HCT116 (cell line): Measurements from ENCODE around the gene REEP6. TPM values are rescaled to one million over a fixed set of nuclear protein-coding genes. Genes with fewer than 3 reads are reported as not detected.

Experiments
- ATAC-seq: fragments of 200-7000 bp; cut with Tn5 transposase; 2 replicates; pipeline ENCODE4 v1.9.1; 2020; ENCODE audit warnings: mild to moderate bottlenecking, moderate library complexity
- BruUV-seq: library from RNA; stranded (reverse); fragments of 400-500 nt; replicated peaks from 2 replicates; lab custom pipeline; 2021; lab: Mats Ljungman, UMichigan
- CTCF ChIA-PET: fragments of 300-600 bp; sonication (Branson Sonifier 250); formaldehyde crosslinking; loops from one replicate; lab custom pipeline; 2021; ENCODE audit warnings: antibody characterized with exemption; lab: Charles Lee
- POLR2A ChIA-PET: fragments of 300-600, 350-600 bp; sonication (Branson Sonifier 250); formaldehyde crosslinking; loops from one replicate; lab custom pipeline; 2021; ENCODE audit warnings: antibody characterized with exemption; lab: Charles Lee
- RAD21 ChIA-PET, 2 experiments: fragments of 300-600 bp; sonication (Branson Sonifier 250); formaldehyde crosslinking; loops; one replicate each; lab custom pipeline; 2023; ENCODE audit warnings: low total read pairs in 2 of 2; ENCODE audit not compliant: uncharacterized antibody in 2 of 2, unreplicated experiment in 2 of 2, low non-redundant PET in 1 of 2; lab: Charles Lee
- DNase-seq: peaks from one replicate; pipeline ENCODE4 v3.0.0-alpha.2; 2010; ENCODE audit warnings: low read depth, low spot score
- H2AFZ ChIP-seq: fragments of 200-600 bp; shearing (Covaris generic), sonication (generic); 2 replicates; pipeline ENCODE4 v1.6.1; 2017; ENCODE audit warnings: low read depth, mixed run types, mixed read lengths, antibody characterized with exemption, low read length; ENCODE audit not compliant: poor library complexity, severe bottlenecking
- H3K27ac ChIP-seq: 2 replicates; pipeline ENCODE4 v1.5.1; 2012; ENCODE audit warnings: low read depth, low read length
- H3K27me3 ChIP-seq: fragments of 200-600 bp; sonication (generic); 2 replicates; pipeline ENCODE4 v1.6.1; 2016; ENCODE audit warnings: mixed run types, low read length, mixed read lengths; ENCODE audit not compliant: insufficient read depth
- H3K36me3 ChIP-seq, 2 experiments: fragments of 200-500 bp in 1 of 2; fragments of 200-600 bp in 1 of 2; sonication (Bioruptor generic) in 1 of 2; sonication (generic) in 1 of 2; 2 replicates each; pipeline versions ENCODE4 v1.5.1 to v1.6.1; 2014 to 2016; ENCODE audit warnings: low read length in 2 of 2, inconsistent platforms in 1 of 2, mixed read lengths in 1 of 2, mixed run types in 1 of 2; ENCODE audit not compliant: insufficient read depth in 2 of 2, control insufficient read depth in 1 of 2
- H3K4me1 ChIP-seq, 2 experiments: fragments of 200-600 bp in 1 of 2; sonication (generic) in 1 of 2; 2 replicates each; pipeline versions ENCODE4 v1.5.1 to v1.6.1; 2012 to 2017; ENCODE audit warnings: low read length in 2 of 2, inconsistent platforms in 1 of 2, mild to moderate bottlenecking in 1 of 2, mixed read lengths in 1 of 2, mixed run types in 1 of 2, moderate library complexity in 1 of 2; ENCODE audit not compliant: insufficient read depth in 2 of 2, control insufficient read depth in 1 of 2
- H3K4me2 ChIP-seq: fragments of 200-600 bp; sonication (generic); 2 replicates; pipeline ENCODE4 v1.6.1; 2017; ENCODE audit warnings: mixed run types, low read length, mixed read lengths
- H3K4me3 ChIP-seq, 2 experiments: fragments of 200-600 bp in 1 of 2; sonication (generic) in 1 of 2; replicated peaks in 1 of 2; 2 replicates each; pipeline ENCODE4 v1.5.1; 2011 to 2016; ENCODE audit warnings: low read length in 2 of 2, control low read depth in 1 of 2, low read depth in 1 of 2, mild to moderate bottlenecking in 1 of 2, mixed read lengths in 1 of 2, mixed run types in 1 of 2
- H3K79me2 ChIP-seq: fragments of 200-600 bp; sonication (generic); 2 replicates; pipeline ENCODE4 v1.6.1; 2017; ENCODE audit warnings: mild to moderate bottlenecking, mixed run types, low read length, moderate library complexity, mixed read lengths; ENCODE audit not compliant: insufficient read depth
- H3K9ac ChIP-seq: fragments of 200-600 bp; sonication (generic); 2 replicates; pipeline ENCODE4 v1.6.1; 2016; ENCODE audit warnings: low read length, mixed read lengths
- H3K9me2 ChIP-seq: fragments of 200-600 bp; sonication (generic), shearing (Covaris generic); 2 replicates; pipeline ENCODE4 v1.6.1; 2017; ENCODE audit warnings: mixed run types, mild to moderate bottlenecking, moderate library complexity; ENCODE audit not compliant: insufficient read depth
- H3K9me3 ChIP-seq, 2 experiments: fragments of 200-500 bp in 1 of 2; fragments of 200-600 bp in 1 of 2; sonication (Bioruptor generic) in 1 of 2; sonication (generic) in 1 of 2; 2 replicates each; pipeline ENCODE4 v1.6.1; 2014 to 2017; ENCODE audit warnings: low read length in 2 of 2, mixed read lengths in 2 of 2, inconsistent platforms in 1 of 2, low read depth in 1 of 2, mild to moderate bottlenecking in 1 of 2, mixed run types in 1 of 2, moderate library complexity in 1 of 2; ENCODE audit not compliant: control insufficient read depth in 1 of 2, insufficient read depth in 1 of 2
- H4K20me1 ChIP-seq: fragments of 200-600 bp; sonication (generic), shearing (Covaris generic); 2 replicates; pipeline ENCODE4 v1.6.1; 2017; ENCODE audit warnings: mixed run types, mild to moderate bottlenecking, moderate library complexity; ENCODE audit not compliant: insufficient read depth
- CBX3 ChIP-seq: IDR thresholded peaks from 2 replicates; pipeline ENCODE4 v1.6.1; 2012; ENCODE audit warnings: low read depth
- EGR1 ChIP-seq: IDR thresholded peaks from 2 replicates; pipeline ENCODE4 v1.6.1; 2012; ENCODE audit warnings: low read depth
- JUND ChIP-seq: IDR thresholded peaks from 2 replicates; pipeline ENCODE4 v1.6.1; 2012
- POLR2A ChIP-seq: IDR thresholded peaks from 2 replicates; pipeline ENCODE4 v1.7.0; 2011; ENCODE audit warnings: borderline replicate concordance; ENCODE audit not compliant: insufficient read depth, insufficient read length; ENCODE audit errors: extremely low read depth
- POLR2AphosphoS5 ChIP-seq: IDR thresholded peaks from 2 replicates; pipeline ENCODE4 v1.6.1; 2011; ENCODE audit warnings: mild to moderate bottlenecking, low read depth, low read length, moderate library complexity
- SIN3A ChIP-seq: IDR thresholded peaks from 2 replicates; pipeline ENCODE4 v1.6.1; 2012; ENCODE audit warnings: low read depth
- SP1 ChIP-seq: IDR thresholded peaks from 2 replicates; pipeline ENCODE4 v1.6.1; 2012; ENCODE audit warnings: low read depth
- TCF7L2 ChIP-seq: IDR thresholded peaks from 2 replicates; pipeline ENCODE4 v1.7.0; 2011; ENCODE audit warnings: borderline replicate concordance, inconsistent platforms; ENCODE audit not compliant: insufficient read depth, insufficient read length; ENCODE audit errors: extremely low read depth
- intact Hi-C: fragments of 100-400 bp; cut with micrococcal nuclease; formaldehyde crosslinking; loops from 2 replicates; pipeline ENCODE4 v1.10.0; 2022
- total RNA-seq: library from RNA; stranded (reverse); gene quantifications from one replicate; pipeline ENCODE4 v1.2.1, GENCODE V29; 2021; ENCODE audit not compliant: unreplicated experiment
- TF ChIP-seq, protein P1 (sequence below): IDR thresholded peaks from 2 replicates; pipeline ENCODE4 v1.6.1; 2012

The REEP6 gene
- total RNA-seq, 1 experiment from 2014 or later: 53.9 TPM

GRCh38 chr19:1478934-1479707 is 11.9 kb upstream of the REEP6 start, which contains the start of gene C19orf25:
C19orf25 (minus strand) TSS chr19:1479215; CDS start chr19:1478903, 312 bp downstream.
- Histone ChIP-seq H3K27me3 (no peaks in the 10 kb centered on the region), H3K4me1 (peaks cover 5 to 21% of the 10 kb centered on the region in 2 experiments; a peak in 3 of 4 replicates), H3K4me3 (peak within 1 kb of the TSS; percentile 85 to 96), H3K9me3 (no peaks in the 10 kb centered on the region), H3K9ac (peak within 1 kb of the TSS; percentile 88), H4K20me1 (no peaks in the 10 kb centered on the region), H3K79me2 (peaks cover 34% of the 10 kb centered on the region), H3K9me2 (no peaks in the 10 kb centered on the region), H3K27ac (peak within 1 kb of the TSS; percentile 89), H2AFZ (peak within 1 kb of the TSS; percentile 86), H3K4me2 (peak within 1 kb of the TSS; percentile 97), H3K36me3 (peaks cover 3 to 5% of the 10 kb centered on the region in 2 experiments; a peak in 2 of 4 replicates)
- no TSS peak for BruUV-seq
- no peak for TF ChIP-seq CBX3
- TF ChIP-seq POLR2AphosphoS5: peak; percentile 77
- no peak for TF ChIP-seq JUND
- peak; percentile 83 for TF ChIP-seq POLR2A
- peak; percentile 56 for TF ChIP-seq SIN3A
- TF ChIP-seq EGR1: peak; percentile 93
- TF ChIP-seq SP1: peak; percentile 86
- no peak for TF ChIP-seq TCF7L2
- TF ChIP-seq, protein P1, sequence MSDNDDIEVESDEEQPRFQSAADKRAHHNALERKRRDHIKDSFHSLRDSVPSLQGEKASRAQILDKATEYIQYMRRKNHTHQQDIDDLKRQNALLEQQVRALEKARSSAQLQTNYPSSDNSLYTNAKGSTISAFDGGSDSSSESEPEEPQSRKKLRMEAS: peak; percentile 96
- ChIA-PET POLR2A (interaction anchor here (0.8 kb wide), 1 partner anchor 14 kb away, joined by 3 read pairs; no protein-coding TSS in a partner anchor), RAD21 (no interaction called here), CTCF (no interaction called here)
- intact Hi-C loops: loop anchor here (1.0 kb wide), 2 partner anchors 9 to 11 kb away; partner anchors contain the start of gene PCSK4
- peak; percentile 86 for DNase-seq
- ATAC-seq: peak; percentile 87
